ENCODE measurements around the gene RNH1.

DNA sequence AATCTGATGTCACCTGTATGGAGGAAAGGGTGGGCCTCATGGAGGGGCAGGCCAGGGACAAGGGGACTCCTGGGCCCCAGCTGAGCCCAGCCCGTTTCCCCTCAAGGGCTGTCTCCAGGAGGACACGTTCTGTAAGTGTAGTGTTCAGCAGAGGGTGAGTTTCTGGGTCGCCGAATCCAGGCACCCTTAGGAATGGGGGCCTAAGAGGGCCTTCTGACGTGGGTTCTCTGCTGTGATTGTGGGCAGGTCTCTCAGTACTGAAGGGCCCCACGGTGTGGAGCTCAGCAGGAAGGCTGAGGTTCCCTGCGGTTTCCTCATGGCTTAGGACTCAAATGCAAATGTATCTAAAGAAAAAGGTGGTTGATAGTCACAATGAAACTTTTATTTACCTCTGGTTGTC is 50.5 kb downstream of the RNH1 start:
- TF ChIP-seq CTCF (IDR thresholded peaks at IDR 0.05; ENCODE audit: low read depth, low read length, poor library complexity, severe bottlenecking) (no peak), EZH2phosphoT487 (IDR thresholded peaks at IDR 0.05; ENCODE audit: borderline replicate concordance, low read length) (no peak)
